SIG-M5 treated with dmso at 0.1 percent for 504 hours (cell line): ENCODE measurements around the gene TESK2.
"Not testable (repeated sequence)": the region's sequence is repeated elsewhere in the genome, so short reads cannot be mapped to it uniquely, and the experiment has no call there.

Experiments used
- DNase-seq: peaks from one replicate; lab custom pipeline; 2025; ENCODE audit not compliant: unreplicated experiment; lab: John Stamatoyannopoulos, UW

TESK2 gene

GRCh38 chr1:45474194-45474593 is 16.8 kb downstream of the TESK2 start:
- not testable (repeated sequence) for DNase-seq

GRCh38 chr1:45473302-45473701 is 17.7 kb downstream of the TESK2 start:
- no peak for DNase-seq

GRCh38 chr1:45470306-45470798 is 20.6 kb downstream of the TESK2 start:
- DNase-seq: no peak

- not testable (repeated sequence) for DNase-seq
Measured at GRCh38 chr1:45467353-45467752, 23.6 kb downstream of the TESK2 start.

GRCh38 chr1:45465277-45465676 is 25.7 kb downstream of the TESK2 start:
- no peak for DNase-seq

- no peak for DNase-seq
Measured at GRCh38 chr1:45458894-45459293, 32.1 kb downstream of the TESK2 start.

GRCh38 chr1:45456531-45456930 is 34.4 kb downstream of the TESK2 start:
- no peak for DNase-seq

GRCh38 chr1:45455162-45455561 is 35.8 kb downstream of the TESK2 start:
- DNase-seq: no peak

- no peak for DNase-seq
Measured at GRCh38 chr1:45454464-45454863, 36.5 kb downstream of the TESK2 start.

- no peak for DNase-seq
Measured at GRCh38 chr1:45452503-45452902, 38.5 kb downstream of the TESK2 start.

GRCh38 chr1:45448357-45448756 is 42.6 kb downstream of the TESK2 start:
- DNase-seq: no peak

- DNase-seq: no peak
Measured at GRCh38 chr1:45446950-45447672, 43.9 kb downstream of the TESK2 start.

GRCh38 chr1:45446530-45446929 is 44.4 kb downstream of the TESK2 start:
- no peak for DNase-seq

- no peak for DNase-seq
Measured at GRCh38 chr1:45444609-45445131, 46.3 kb downstream of the TESK2 start.

- no peak for DNase-seq
Measured at GRCh38 chr1:45443580-45444446, 47.1 kb downstream of the TESK2 start.

GRCh38 chr1:45442272-45442671 is 48.7 kb downstream of the TESK2 start:
- DNase-seq: no peak

- no peak for DNase-seq
Measured at GRCh38 chr1:45437323-45437722, 53.6 kb downstream of the TESK2 start.

- no peak for DNase-seq
Measured at GRCh38 chr1:45430490-45430889, 60.5 kb downstream of the TESK2 start.

GRCh38 chr1:45429561-45430159 is 61.3 kb downstream of the TESK2 start:
- DNase-seq: no peak

GRCh38 chr1:45423906-45424678 is 66.9 kb downstream of the TESK2 start:
- DNase-seq: no peak

- no peak for DNase-seq
Measured at GRCh38 chr1:45421935-45422334, 69.0 kb downstream of the TESK2 start.
